HG03064 (cell line): ENCODE data around the gene FZD2.
"Not testable (repeated sequence)": the region's sequence is repeated elsewhere in the genome, so short reads cannot be mapped to it uniquely, and the experiment has no call there.

Experiments used
- ATAC-seq: cut with Tn5 transposase; IDR thresholded peaks from one replicate; pipeline ENCODE4 v1.9.1; 2021; ENCODE audit warnings: low read depth; ENCODE audit not compliant: unreplicated experiment

Gene FZD2

DNA sequence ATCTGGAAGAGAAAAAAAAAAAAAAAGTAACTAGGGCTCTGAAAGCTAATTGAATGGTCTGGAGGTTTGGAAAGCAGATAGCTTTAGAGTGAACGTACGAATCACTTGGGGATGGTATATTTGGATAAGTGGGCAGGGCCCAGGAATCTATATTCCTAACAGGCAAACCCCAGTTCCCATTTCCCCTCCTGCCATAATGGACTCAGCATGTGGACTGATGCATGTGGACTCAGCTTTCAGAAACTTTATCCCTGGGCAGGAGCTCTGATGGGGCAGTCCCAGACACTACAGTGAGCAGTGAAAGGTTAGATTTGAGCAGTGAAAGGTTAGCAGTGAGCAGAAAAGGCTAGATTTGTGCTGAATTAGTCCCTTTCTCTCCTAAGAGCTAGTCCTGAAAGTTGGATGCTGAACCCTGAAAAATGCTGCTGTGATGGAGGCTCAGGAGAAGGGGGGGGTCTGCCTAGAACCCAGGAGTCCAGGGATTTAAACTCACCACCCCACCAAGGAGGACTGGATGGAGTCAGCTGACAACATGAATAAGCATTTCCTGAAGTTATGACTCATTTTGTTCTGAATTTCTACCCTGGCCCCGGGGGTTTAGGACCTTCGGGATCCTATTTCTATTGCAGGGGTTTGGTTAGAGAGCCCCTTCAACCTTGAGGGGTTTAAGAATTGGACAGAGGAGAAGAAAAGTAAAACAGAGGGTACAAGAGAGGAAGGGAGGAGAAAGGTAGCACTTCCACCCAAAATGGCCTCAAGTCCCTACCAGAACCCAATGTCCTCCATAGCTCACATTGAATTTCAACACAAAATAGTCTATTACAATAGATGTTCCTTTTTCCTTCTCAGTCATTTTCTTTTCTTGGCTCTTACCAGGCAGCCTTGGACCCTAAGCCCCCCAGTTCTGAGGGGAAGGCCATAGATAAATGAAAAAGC, 10.3 kb upstream of the FZD2 start:
- ATAC-seq = no peak

DNA sequence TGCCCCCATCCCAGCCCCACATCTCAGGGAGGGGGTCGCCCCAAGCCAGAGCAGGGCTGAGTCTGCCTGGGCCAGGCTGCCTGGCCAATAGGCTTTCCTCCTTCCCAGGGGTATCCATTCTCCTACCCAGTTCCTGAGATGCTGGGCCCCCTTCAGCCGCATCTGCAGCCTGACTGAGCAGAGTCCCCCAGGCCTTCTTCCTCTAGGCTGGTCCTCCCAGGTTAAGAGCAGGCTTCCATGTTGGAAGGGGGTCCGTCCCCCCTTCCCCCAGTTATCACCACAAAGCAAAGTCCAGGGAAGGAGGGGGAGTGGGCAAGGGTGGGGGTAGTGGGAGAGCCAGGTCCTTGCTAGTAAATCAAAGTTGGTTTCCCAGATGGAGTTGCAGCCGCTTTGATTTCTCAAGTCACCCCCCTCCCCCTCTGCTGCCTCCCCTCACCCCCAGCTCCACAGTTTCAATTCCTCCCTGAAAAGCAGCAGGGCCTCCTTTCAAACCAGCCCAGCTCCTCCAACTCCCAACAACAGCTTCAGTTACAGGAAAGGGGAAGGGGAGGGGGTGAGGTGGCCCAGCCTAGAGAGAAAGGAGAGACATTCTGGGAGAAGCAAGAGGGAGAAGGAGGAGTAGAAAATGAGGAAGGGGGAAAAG, 9.5 kb upstream of the FZD2 start:
- ATAC-seq = no peak

DNA sequence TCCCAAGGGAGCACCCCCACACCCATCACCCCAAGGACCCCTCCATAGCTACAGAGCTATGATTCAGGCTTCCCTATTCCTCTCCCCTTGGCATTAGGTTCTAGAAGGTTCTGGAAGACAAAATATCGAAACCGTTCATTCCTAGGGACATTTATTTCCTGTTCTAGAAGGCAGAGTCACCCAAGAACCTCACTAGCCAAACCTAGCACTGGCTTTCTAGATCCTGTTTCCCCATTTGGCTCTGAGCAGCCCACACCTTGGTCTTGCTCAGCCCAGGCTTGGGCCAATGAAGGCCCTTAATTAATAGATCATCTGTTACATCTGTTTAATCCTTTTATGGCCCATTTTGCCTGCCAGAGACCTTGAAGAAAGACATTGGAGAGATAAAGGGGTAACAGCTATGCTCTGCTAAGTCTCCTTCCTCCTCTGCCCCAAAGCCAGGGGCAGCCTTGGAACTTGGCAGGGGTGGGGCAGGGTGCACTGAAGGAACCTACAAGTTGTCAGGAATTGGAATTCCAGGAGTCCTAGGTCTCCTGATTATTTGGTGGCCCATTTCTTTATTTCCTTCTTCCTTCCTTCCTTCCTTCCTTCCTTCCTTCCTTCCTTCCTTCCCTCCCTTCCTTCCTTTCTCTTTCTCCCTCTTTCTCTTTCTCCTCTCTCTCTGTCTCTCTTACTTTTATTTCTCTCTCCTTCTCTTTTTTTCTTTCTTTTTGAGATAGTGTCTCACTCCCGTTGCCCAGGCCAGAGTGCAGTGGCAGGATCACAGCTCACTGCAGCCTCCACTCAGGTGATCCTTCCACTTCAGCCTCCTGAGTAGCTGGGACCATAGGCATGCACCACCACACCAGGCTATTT, 8.7 kb upstream of the FZD2 start:
- ATAC-seq = no peak

DNA sequence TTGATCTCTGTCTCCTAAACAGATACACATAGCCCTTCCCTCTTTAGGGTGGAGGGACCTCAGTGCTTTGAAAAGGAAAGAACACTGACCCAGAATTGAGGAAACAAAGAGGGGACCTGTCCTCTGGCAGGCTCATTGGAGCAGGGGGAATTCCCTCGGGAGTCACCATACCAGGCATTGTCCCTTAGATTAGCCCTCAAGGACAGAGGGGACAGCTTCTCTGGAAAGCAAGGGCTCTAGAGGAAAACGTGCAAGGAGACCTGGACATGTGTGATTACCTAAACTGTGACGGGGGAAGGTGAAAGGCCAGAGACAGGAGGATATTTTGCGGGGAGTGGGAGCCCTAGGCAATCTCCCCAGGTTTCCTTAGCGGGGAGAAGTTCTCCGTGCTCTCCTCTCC, 7.6 kb upstream of the FZD2 start:
- ATAC-seq = no peak

DNA sequence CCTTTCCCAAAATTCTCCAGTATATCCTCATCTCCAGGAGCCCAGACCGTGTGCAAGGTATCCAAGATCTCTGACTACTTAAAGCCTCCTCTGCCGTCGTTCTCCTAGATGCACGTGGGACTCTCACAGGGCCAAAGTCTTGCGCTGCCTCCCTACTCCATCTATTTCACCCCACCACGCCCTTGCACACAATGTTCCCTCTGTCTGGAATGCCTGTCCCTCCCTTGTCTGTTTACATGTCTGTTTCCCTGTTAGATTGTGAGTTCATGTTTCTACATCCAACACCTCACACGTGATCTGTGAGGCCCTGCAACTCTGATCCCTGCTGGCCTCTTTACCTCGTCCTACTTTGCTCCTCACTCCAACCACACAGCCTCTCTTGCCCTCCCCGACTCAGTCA, 4.9 kb upstream of the FZD2 start:
- ATAC-seq = no peak

DNA sequence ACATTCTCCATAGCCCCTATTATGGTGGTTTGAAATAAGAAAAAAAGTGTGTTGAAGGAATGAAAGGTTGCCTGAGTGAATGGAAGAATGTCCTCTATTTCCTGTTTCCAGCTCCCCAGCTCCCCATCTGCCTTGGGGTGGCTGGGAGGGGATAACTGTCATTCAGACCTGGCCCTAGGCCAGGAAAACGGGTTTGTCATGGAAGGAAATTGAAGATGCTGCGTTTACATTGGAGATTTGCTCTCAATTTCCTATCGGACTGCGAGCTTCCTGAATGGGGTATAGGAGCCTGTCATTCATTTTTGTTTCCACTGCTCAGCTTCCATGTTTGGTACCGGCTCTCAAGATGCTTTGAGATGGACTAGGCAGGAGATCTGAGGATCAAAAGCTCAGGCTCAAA, 2.2 kb upstream of the FZD2 start:
- ATAC-seq = no peak

DNA sequence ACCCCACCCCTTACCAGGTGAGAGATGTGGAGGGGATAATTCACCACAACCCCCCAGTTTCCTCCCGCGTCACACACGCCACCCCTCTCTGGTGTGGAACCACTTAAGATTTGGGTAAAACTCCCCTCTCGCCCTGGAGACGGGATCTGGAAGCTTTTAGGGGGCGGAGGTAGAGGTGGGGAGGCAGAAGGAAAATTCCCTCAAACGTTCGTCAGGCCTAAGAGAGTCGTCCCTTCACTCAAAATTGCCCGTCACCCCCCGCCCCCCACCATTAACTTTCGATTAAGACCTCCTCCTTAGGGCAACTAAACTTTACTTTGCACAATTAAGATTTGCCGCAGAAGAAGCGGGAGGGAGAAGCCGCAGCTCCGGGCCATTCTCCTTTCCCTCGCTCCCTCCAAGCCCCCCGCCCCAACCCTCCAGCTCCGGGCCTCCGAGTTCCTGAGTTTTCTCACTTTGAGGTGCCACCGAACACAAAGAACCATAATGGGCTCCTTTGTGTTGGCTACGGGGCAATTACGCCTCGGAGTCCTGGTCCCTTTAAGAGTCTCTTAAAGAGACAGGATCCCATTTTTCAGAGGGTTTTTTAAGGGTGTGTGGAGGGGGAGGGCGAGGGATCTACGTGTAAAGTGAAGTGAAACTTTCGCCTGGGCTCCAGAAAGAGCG, 985 bp upstream of the FZD2 start:
- ATAC-seq = no peak

DNA sequence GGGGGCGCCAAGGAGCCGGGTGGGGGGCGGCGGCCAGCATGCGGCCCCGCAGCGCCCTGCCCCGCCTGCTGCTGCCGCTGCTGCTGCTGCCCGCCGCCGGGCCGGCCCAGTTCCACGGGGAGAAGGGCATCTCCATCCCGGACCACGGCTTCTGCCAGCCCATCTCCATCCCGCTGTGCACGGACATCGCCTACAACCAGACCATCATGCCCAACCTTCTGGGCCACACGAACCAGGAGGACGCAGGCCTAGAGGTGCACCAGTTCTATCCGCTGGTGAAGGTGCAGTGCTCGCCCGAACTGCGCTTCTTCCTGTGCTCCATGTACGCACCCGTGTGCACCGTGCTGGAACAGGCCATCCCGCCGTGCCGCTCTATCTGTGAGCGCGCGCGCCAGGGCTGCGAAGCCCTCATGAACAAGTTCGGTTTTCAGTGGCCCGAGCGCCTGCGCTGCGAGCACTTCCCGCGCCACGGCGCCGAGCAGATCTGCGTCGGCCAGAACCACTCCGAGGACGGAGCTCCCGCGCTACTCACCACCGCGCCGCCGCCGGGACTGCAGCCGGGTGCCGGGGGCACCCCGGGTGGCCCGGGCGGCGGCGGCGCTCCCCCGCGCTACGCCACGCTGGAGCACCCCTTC, 484 bp downstream of the FZD2 start:
- ATAC-seq = no peak

DNA sequence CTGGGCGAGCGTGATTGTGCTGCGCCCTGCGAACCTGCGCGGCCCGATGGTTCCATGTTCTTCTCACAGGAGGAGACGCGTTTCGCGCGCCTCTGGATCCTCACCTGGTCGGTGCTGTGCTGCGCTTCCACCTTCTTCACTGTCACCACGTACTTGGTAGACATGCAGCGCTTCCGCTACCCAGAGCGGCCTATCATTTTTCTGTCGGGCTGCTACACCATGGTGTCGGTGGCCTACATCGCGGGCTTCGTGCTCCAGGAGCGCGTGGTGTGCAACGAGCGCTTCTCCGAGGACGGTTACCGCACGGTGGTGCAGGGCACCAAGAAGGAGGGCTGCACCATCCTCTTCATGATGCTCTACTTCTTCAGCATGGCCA, 1.0 kb downstream of the FZD2 start:
- ATAC-seq = no peak

DNA sequence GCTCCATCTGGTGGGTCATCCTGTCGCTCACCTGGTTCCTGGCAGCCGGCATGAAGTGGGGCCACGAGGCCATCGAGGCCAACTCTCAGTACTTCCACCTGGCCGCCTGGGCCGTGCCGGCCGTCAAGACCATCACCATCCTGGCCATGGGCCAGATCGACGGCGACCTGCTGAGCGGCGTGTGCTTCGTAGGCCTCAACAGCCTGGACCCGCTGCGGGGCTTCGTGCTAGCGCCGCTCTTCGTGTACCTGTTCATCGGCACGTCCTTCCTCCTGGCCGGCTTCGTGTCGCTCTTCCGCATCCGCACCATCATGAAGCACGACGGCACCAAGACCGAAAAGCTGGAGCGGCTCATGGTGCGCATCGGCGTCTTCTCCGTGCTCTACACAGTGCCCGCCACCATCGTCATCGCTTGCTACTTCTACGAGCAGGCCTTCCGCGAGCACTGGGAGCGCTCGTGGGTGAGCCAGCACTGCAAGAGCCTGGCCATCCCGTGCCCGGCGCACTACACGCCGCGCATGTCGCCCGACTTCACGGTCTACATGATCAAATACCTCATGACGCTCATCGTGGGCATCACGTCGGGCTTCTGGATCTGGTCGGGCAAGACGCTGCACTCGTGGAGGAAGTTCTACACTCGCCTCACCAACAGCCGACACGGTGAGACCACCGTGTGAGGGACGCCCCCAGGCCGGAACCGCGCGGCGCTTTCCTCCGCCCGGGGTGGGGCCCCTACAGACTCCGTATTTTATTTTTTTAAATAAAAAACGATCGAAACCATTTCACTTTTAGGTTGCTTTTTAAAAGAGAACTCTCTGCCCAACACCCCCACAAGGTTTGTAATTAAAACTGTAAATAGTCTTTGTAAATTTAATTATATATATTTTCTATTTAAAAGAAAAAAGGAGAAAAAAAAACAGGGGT, 1.7 kb downstream of the FZD2 start:
- no peak for ATAC-seq

DNA sequence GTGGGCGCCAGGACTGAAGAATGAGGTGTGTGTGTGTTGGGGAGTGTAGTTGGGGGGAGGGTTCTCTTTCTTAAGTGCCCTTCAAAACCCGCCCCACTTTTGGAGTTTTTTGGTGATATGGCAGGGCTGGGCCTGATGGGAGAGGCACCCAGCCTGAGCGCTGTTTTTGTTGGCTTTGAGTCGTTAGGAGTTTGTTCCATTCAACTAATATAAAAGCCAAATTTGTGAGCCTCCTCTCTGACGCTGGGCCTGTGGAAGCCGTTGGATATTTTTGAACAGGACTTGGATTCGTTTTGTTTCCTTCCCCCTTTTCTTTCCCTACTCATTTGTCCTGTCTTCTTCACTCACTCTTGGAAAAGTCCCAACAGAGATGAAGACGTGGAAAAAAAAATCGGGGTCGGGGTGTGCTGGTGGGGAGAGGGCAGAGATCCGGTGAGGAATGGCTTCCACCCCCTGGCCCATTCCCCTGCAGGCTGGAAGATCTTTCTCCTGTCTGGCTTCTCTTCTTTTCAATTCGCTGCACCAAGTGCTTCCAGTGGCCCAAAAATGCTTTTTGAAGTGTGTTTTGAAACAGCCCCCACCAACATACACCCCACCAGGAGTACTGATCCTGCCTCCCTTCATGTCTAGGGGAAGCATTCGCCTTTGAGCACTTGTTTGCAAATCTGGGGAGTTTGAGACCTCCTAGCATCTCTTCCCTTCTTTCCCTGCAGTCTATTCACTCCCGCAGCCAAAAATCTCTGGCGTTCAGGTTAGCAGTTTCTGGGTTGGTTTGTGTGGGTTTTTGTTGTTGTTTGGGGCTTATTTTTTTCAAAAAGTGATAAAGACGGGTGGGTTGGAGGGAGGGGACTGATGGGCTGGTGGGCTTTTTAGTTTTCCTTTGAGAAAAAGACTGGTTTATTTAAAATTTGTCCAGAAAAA, 2.6 kb downstream of the FZD2 start:
- ATAC-seq = no peak

DNA sequence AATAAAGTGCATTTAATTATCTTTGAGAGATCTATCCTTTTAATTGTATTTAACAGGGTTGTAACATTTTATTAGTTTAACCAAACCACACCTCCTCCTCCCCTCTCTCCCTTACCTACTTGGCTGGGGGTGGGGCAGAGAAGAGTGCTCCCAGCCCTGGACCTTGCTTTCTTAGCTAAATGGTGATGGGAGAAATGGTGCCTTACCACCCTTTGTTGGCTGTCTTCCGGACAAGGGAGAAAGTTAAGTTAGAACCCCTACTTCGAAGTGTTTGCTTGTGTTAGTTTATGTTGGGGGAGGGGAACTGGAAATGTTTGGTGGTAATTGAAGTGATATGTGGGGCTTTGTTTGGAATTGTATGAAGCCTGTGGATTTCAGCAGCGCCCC, 3.9 kb downstream of the FZD2 start:
- ATAC-seq = no peak

DNA sequence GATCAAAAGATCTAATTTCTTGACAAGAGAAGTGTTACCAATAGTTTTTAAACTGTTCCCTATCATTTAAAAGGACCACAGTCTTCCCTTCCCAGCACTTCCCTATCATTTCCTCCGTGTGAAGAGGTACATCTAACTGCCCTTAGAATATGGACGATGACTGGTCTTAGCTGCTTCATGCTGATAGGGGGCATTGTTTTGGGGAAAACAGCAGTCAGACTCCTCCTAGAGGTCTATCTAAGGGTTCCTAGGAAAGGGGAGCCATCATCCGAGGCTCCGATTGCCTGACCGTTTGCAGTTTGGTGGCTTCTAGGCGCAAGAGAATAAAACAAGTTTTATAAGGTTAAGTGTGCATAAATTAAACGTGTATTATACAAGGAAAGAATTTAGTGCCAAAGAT, 7.1 kb downstream of the FZD2 start:
- ATAC-seq = no peak

DNA sequence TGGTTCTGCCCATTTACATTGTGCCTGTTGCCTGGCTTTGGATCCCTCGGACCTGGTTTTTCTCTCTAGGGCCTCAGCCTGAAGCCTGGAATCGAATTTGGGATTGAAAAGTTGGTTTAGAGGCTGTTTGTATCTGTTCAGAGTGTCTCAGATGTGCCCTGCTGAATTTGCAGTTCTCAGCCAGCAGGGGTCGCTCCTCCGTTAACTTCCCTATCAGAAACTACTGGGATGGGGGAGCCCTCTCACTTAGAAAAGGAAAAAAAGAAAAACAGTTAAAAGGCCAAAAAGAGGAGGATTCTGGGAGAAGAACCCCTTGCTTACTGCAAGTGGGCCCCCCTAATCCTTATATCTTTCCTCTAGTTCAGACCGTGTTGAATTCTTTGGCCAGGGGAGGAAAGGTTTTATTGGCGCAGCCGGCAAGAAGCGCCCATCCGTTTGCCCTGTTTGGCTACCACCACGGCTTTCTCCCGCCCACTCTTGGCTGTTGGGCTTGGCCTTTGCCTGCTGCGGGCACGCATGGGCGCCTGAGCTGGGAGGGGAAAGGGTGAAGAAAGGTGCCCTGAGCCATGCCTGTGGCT, 8.7 kb downstream of the FZD2 start:
- no peak for ATAC-seq

DNA sequence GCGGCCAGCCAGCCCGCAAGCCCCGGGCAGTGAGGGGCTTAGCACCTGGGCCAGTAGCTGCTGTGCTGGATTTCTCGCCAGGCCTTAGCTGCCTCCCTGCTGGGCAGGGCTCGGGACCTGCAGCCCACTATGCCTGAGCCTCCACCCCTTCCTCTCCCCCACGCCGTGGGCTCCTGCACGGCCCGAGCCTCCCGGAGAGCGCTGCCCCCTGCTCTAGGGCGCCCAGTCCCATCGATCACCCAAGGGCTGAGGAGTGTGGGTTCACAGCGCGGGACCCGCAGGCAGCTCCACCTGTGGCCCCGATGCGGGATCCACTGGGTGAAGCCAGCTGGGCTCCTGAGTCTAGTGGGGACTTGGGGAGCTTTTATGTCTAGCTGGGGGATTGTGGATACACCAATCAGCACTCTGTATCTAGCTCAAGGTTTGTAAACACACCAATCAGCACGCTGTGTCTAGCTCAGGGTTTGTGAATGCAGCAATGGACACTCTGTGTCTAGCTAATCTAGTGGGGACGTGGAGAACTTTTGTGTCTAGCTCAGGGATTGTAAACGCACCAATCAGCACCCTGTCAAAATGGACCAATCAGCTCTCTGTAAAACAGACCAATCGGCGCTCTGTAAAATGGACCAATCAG, 11.1 kb downstream of the FZD2 start:
- ATAC-seq = not testable (repeated sequence)

DNA sequence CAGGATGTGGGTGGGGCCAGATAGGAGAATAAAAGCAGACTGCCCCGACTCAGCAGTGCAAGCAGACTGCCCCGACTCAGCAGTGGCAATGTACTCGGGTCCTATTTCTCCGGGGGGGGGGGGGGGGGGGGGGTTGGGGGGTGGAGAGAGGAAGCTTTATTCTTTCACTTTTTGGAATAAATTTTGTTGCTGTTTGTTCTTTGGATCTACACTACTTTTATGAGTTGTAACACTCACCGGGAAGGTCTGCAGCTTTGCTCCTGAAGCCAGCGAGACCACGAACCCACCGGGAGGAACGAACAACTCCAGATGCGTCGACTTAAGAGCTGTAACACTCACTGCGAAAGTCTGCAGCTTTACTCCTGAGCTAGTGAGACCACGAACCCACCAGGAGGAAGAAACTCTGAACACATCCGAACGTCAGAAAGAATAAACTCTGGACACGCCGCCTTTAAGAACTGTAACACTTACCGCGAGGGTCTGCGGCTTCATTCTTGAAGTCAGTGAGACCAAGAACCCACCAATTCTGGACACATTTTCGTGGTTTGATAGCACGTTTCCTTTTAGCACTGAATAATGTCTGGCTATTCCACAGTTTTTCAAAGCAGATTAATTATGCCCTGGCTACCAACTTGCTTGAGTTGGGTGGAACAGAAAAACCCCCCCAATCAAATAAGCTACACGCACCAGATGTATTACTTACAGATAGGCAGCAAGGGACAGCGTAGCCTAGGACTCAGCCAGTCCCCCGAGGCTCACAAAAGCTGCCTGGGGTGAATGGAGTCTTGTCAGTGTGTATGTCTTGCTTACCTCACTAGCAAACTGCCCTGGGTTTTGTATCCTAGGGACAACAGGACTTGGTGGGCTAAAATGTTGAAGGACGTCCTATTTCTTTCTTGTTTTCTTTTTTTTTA, 11.9 kb downstream of the FZD2 start:
- ATAC-seq = no peak
